Large intestine (tissue), 12 donors: ENCODE data around the gene LIN7C. TPM values are rescaled to one million over a fixed set of nuclear protein-coding genes. Genes with fewer than 3 reads are reported as not detected.

ENCODE experiments used
- DNase-seq, 2 donors: peaks; one replicate each; pipeline versions ENCODE4 v3.0.0 to v3.0.0-alpha.2; 2013
- H3K27ac ChIP-seq: one replicate; pipeline ENCODE4 v1.5.1; 2013; ENCODE audit warnings: low read length
- H3K27me3 ChIP-seq: 2 replicates; pipeline ENCODE4 v1.6.1; 2013; ENCODE audit warnings: low read length; ENCODE audit not compliant: control insufficient read depth, insufficient read depth
- H3K36me3 ChIP-seq: 2 replicates; pipeline ENCODE4 v1.6.1; 2013; ENCODE audit warnings: low read length; ENCODE audit not compliant: control insufficient read depth, insufficient read depth
- H3K4me1 ChIP-seq: one replicate; pipeline ENCODE4 v1.6.1; 2013; ENCODE audit warnings: low read length; ENCODE audit not compliant: control insufficient read depth, insufficient read depth
- H3K4me3 ChIP-seq: one replicate; pipeline ENCODE4 v1.5.1; 2013; ENCODE audit warnings: low read length
- H3K9me3 ChIP-seq: one replicate; pipeline ENCODE4 v1.6.1; 2013; ENCODE audit warnings: mild to moderate bottlenecking, low read depth, low read length, moderate library complexity; ENCODE audit not compliant: control insufficient read depth
- WGBS: methylation state at CpG from one replicate; pipeline ENCODE4 v1.1.5; 2013; ENCODE audit warnings: low lambda C conversion rate; ENCODE audit not compliant: insufficient coverage; 5-methylcytosine and 5-hydroxymethylcytosine counted together
- long read RNA-seq, 11 donors: transcript quantifications; one replicate each; lab custom pipeline, GENCODE V29; 2026
- polyA plus RNA-seq: library from polyadenylated mRNA; unstranded; fragments of 120-200 nt; gene quantifications from one replicate; pipeline ENCODE4 v1.2.1, GENCODE V29; 2013

LIN7C gene
- 26.9 TPM for polyA plus RNA-seq
- long read RNA-seq, donor 1, full-length matches to known transcripts: 2 of 2 reads
- long read RNA-seq, donor 1, partial matches to known transcripts: 0 of 2 reads
- long read RNA-seq, donor 1, other reads (novel, unspliced or antisense): 0 of 2 reads
- long read RNA-seq, donor 2, full-length matches to known transcripts: 9 of 9 reads
- long read RNA-seq, donor 2, partial matches to known transcripts: 0 of 9 reads
- long read RNA-seq, donor 2, other reads (novel, unspliced or antisense): 0 of 9 reads
- long read RNA-seq, donor 3: 0 reads
- long read RNA-seq, donor 4, full-length matches to known transcripts: 1 of 1 reads
- long read RNA-seq, donor 4, partial matches to known transcripts: 0 of 1 reads
- long read RNA-seq, donor 4, other reads (novel, unspliced or antisense): 0 of 1 reads
- long read RNA-seq, donor 5, full-length matches to known transcripts: 4 of 4 reads
- long read RNA-seq, donor 5, partial matches to known transcripts: 0 of 4 reads
- long read RNA-seq, donor 5, other reads (novel, unspliced or antisense): 0 of 4 reads
- long read RNA-seq, donor 6, full-length matches to known transcripts: 5 of 5 reads
- long read RNA-seq, donor 6, partial matches to known transcripts: 0 of 5 reads
- long read RNA-seq, donor 6, other reads (novel, unspliced or antisense): 0 of 5 reads
- long read RNA-seq, donor 7, full-length matches to known transcripts: 3 of 3 reads
- long read RNA-seq, donor 7, partial matches to known transcripts: 0 of 3 reads
- long read RNA-seq, donor 7, other reads (novel, unspliced or antisense): 0 of 3 reads
- long read RNA-seq, donor 8, full-length matches to known transcripts: 9 of 9 reads
- long read RNA-seq, donor 8, partial matches to known transcripts: 0 of 9 reads
- long read RNA-seq, donor 8, other reads (novel, unspliced or antisense): 0 of 9 reads
- long read RNA-seq, donor 9, full-length matches to known transcripts: 2 of 2 reads
- long read RNA-seq, donor 9, partial matches to known transcripts: 0 of 2 reads
- long read RNA-seq, donor 9, other reads (novel, unspliced or antisense): 0 of 2 reads
- long read RNA-seq, donor 10, full-length matches to known transcripts: 5 of 5 reads
- long read RNA-seq, donor 10, partial matches to known transcripts: 0 of 5 reads
- long read RNA-seq, donor 10, other reads (novel, unspliced or antisense): 0 of 5 reads
- long read RNA-seq, donor 11, full-length matches to known transcripts: 2 of 2 reads
- long read RNA-seq, donor 11, partial matches to known transcripts: 0 of 2 reads
- long read RNA-seq, donor 11, other reads (novel, unspliced or antisense): 0 of 2 reads

- peaks cover 2% of the 10 kb centered on the region for H3K4me1 ChIP-seq
- no peaks in the 10 kb centered on the region for H3K27me3 ChIP-seq
- H3K36me3 ChIP-seq: no peaks in the 10 kb centered on the region
- H3K27ac ChIP-seq: peak within 1 kb of the TSS; percentile 82
- peak; percentile 96 to 97 for DNase-seq
- H3K4me3 ChIP-seq: peak within 1 kb of the TSS; percentile 82
- no peaks in the 10 kb centered on the region for H3K9me3 ChIP-seq
- no CpG with 5 or more reads among the region's 60 CpGs for WGBS
Observed at GRCh38 chr11:27506200-27507182, at the start of gene LIN7C. LIN7C (minus strand) TSS chr11:27506769; CDS start chr11:27506752, 17 bp downstream.

- no CpG with 5 or more reads among the region's 1 CpG for WGBS
- no peaks in the 10 kb centered on the region for H3K4me1 ChIP-seq
- H3K4me3 ChIP-seq: no peak overlapping the region
- no peaks in the 10 kb centered on the region for H3K27me3 ChIP-seq
- H3K36me3 ChIP-seq: no peaks in the 10 kb centered on the region
- no peaks in the 10 kb centered on the region for H3K9me3 ChIP-seq
- no peak for DNase-seq
- H3K27ac ChIP-seq: no peak overlapping the region
Observed at GRCh38 chr11:27555264-27555663, 48.7 kb upstream of the LIN7C start.

- no peaks in the 10 kb centered on the region for H3K9me3 ChIP-seq
- H3K36me3 ChIP-seq: no peaks in the 10 kb centered on the region
- no peak overlapping the region for H3K27ac ChIP-seq
- no peak for DNase-seq
- WGBS: 100% methylated on average over 1 of the region's 3 CpGs
- no peaks in the 10 kb centered on the region for H3K27me3 ChIP-seq
- H3K4me1 ChIP-seq: no peaks in the 10 kb centered on the region
- H3K4me3 ChIP-seq: no peak overlapping the region
Observed at GRCh38 chr11:27553186-27553585, 46.6 kb upstream of the LIN7C start.

- H3K4me1 ChIP-seq: no peaks in the 10 kb centered on the region
- no peaks in the 10 kb centered on the region for H3K9me3 ChIP-seq
- no CpG with 5 or more reads among the region's 2 CpGs for WGBS
- no peak overlapping the region for H3K27ac ChIP-seq
- H3K4me3 ChIP-seq: no peak overlapping the region
- H3K36me3 ChIP-seq: no peaks in the 10 kb centered on the region
- no peaks in the 10 kb centered on the region for H3K27me3 ChIP-seq
- DNase-seq: no peak
Observed at GRCh38 chr11:27552341-27552740, 45.8 kb upstream of the LIN7C start.

GRCh38 chr11:27551127-27551526 is 44.6 kb upstream of the LIN7C start:
- Histone ChIP-seq H3K4me3 (no peak overlapping the region), H3K27me3 (no peaks in the 10 kb centered on the region), H3K36me3 (no peaks in the 10 kb centered on the region), H3K9me3 (no peaks in the 10 kb centered on the region), H3K27ac (no peak overlapping the region), H3K4me1 (no peaks in the 10 kb centered on the region)
- DNase-seq: no peak

GRCh38 chr11:27545946-27546345 is 39.4 kb upstream of the LIN7C start:
- H3K27me3 ChIP-seq: no peaks in the 10 kb centered on the region
- H3K4me1 ChIP-seq: no peaks in the 10 kb centered on the region
- no peaks in the 10 kb centered on the region for H3K9me3 ChIP-seq
- no peaks in the 10 kb centered on the region for H3K36me3 ChIP-seq
- no peak overlapping the region for H3K4me3 ChIP-seq
- H3K27ac ChIP-seq: no peak overlapping the region
- DNase-seq: no peak

GRCh38 chr11:27545035-27545434 is 38.5 kb upstream of the LIN7C start:
- H3K27me3 ChIP-seq: no peaks in the 10 kb centered on the region
- no peak overlapping the region for H3K27ac ChIP-seq
- no CpG with 5 or more reads among the region's 3 CpGs for whole genome bisulfite sequencing
- no peak overlapping the region for H3K4me3 ChIP-seq
- no peaks in the 10 kb centered on the region for H3K4me1 ChIP-seq
- no peaks in the 10 kb centered on the region for H3K36me3 ChIP-seq
- H3K9me3 ChIP-seq: no peaks in the 10 kb centered on the region
- no peak for DNase-seq

GRCh38 chr11:27541790-27542189 is 35.2 kb upstream of the LIN7C start:
- Histone ChIP-seq H3K9me3 (no peaks in the 10 kb centered on the region), H3K27me3 (no peaks in the 10 kb centered on the region), H3K4me3 (no peak overlapping the region), H3K27ac (no peak overlapping the region), H3K36me3 (no peaks in the 10 kb centered on the region), H3K4me1 (no peaks in the 10 kb centered on the region)
- no peak for DNase-seq
- WGBS: 100% methylated on average over 1 of the region's 2 CpGs

- H3K27ac ChIP-seq: no peak overlapping the region
- no peak for DNase-seq
- no peaks in the 10 kb centered on the region for H3K36me3 ChIP-seq
- no peaks in the 10 kb centered on the region for H3K27me3 ChIP-seq
- no peaks in the 10 kb centered on the region for H3K9me3 ChIP-seq
- H3K4me3 ChIP-seq: no peak overlapping the region
- no peaks in the 10 kb centered on the region for H3K4me1 ChIP-seq
Observed at GRCh38 chr11:27540051-27540450, 33.5 kb upstream of the LIN7C start.
